Mesenchymal stem cell (in vitro differentiated cells and primary cell): ENCODE measurements around the gene CCNG1.

ENCODE experiments used
- DNase-seq: peaks from one replicate; pipeline ENCODE4 v3.0.0-alpha.2; 2013
- H2AFZ ChIP-seq: one replicate; pipeline ENCODE4 v1.6.1; 2013; ENCODE audit warnings: low read depth, mild to moderate bottlenecking, control low read depth, inconsistent platforms, low read length, moderate library complexity
- H2AK5ac ChIP-seq: 2 replicates; pipeline ENCODE4 v1.6.1; 2013; ENCODE audit warnings: low read length, moderate library complexity, mild to moderate bottlenecking, inconsistent platforms; ENCODE audit not compliant: severe bottlenecking
- H2BK120ac ChIP-seq: one replicate; pipeline ENCODE4 v1.6.1; 2013; ENCODE audit warnings: low read depth, mild to moderate bottlenecking, inconsistent platforms, low read length, moderate library complexity
- H2BK12ac ChIP-seq, 2 experiments: one replicate each; pipeline ENCODE4 v1.6.1; 2013; ENCODE audit warnings: inconsistent platforms in 2 of 2, low read length in 2 of 2, mild to moderate bottlenecking in 2 of 2, moderate library complexity in 2 of 2, control low read depth in 1 of 2
- H2BK15ac ChIP-seq: one replicate; pipeline ENCODE4 v1.6.1; 2013; ENCODE audit warnings: mild to moderate bottlenecking, low read depth, inconsistent platforms; ENCODE audit not compliant: poor library complexity, severe bottlenecking
- H2BK5ac ChIP-seq: 2 replicates; pipeline ENCODE4 v1.6.1; 2013; ENCODE audit warnings: low read depth, mild to moderate bottlenecking, low read length, control low read depth, inconsistent platforms; ENCODE audit not compliant: poor library complexity, severe bottlenecking
- H3K14ac ChIP-seq, 2 experiments: one replicate each; pipeline ENCODE4 v1.6.1; 2013; ENCODE audit warnings: inconsistent platforms in 2 of 2, low read length in 2 of 2, control low read depth in 1 of 2, mild to moderate bottlenecking in 1 of 2, moderate library complexity in 1 of 2
- H3K18ac ChIP-seq, 2 experiments: one replicate each; pipeline ENCODE4 v1.6.1; 2013; ENCODE audit warnings: inconsistent platforms in 2 of 2, low read length in 2 of 2, control low read depth in 1 of 2, low read depth in 1 of 2, mild to moderate bottlenecking in 1 of 2
- H3K23ac ChIP-seq, 2 experiments: one replicate each; pipeline ENCODE4 v1.6.1; 2013; ENCODE audit warnings: inconsistent platforms in 2 of 2, low read length in 2 of 2, mild to moderate bottlenecking in 2 of 2, moderate library complexity in 2 of 2, control low read depth in 1 of 2
- H3K27ac ChIP-seq: 2 replicates; pipeline ENCODE4 v1.5.1; 2013; ENCODE audit warnings: mild to moderate bottlenecking, moderate library complexity, low read length, control low read depth, inconsistent platforms; ENCODE audit not compliant: poor library complexity, severe bottlenecking
- H3K27me3 ChIP-seq, 2 experiments: 2 replicates each; pipeline versions ENCODE4 v1.6.1 to v1.7.0; 2013; ENCODE audit warnings: low read length in 2 of 2, mild to moderate bottlenecking in 2 of 2, moderate library complexity in 2 of 2, control low read depth in 1 of 2, inconsistent platforms in 1 of 2; ENCODE audit not compliant: control insufficient read depth in 1 of 2, insufficient read depth in 1 of 2
- H3K36me3 ChIP-seq, 2 experiments: 2 replicates each; pipeline versions ENCODE4 v1.6.1 to v1.7.0; 2013; ENCODE audit warnings: low read length in 2 of 2, control low read depth in 1 of 2, inconsistent platforms in 1 of 2, low read depth in 1 of 2, mild to moderate bottlenecking in 1 of 2; ENCODE audit not compliant: insufficient read depth in 2 of 2, control insufficient read depth in 1 of 2
- H3K4ac ChIP-seq, 2 experiments: one replicate each; pipeline ENCODE4 v1.6.1; 2013; ENCODE audit warnings: inconsistent platforms in 2 of 2, low read length in 2 of 2, mild to moderate bottlenecking in 2 of 2, moderate library complexity in 2 of 2, control low read depth in 1 of 2, low read depth in 1 of 2
- H3K4me1 ChIP-seq: 2 replicates; pipeline ENCODE4 v1.6.1; 2013; ENCODE audit warnings: low read depth, low read length, control low read depth; ENCODE audit not compliant: control insufficient read depth, insufficient read depth
- H3K4me2 ChIP-seq: 2 replicates; pipeline ENCODE4 v1.6.1; 2013; ENCODE audit warnings: low read length, mild to moderate bottlenecking, inconsistent platforms; ENCODE audit not compliant: poor library complexity, severe bottlenecking
- H3K4me3 ChIP-seq, 2 experiments: 2 replicates each; pipeline versions ENCODE4 v1.5.1 to v1.7.0; 2013; ENCODE audit warnings: low read length in 2 of 2, mild to moderate bottlenecking in 2 of 2, control low read depth in 1 of 2, low read depth in 1 of 2; ENCODE audit not compliant: insufficient read depth in 1 of 2
- H3K79me1 ChIP-seq: replicated peaks from 2 replicates; pipeline ENCODE4 v1.6.1; 2013; ENCODE audit warnings: mild to moderate bottlenecking, control low read depth, low read length, inconsistent platforms; ENCODE audit not compliant: poor library complexity, severe bottlenecking
- H3K9ac ChIP-seq: 2 replicates; pipeline ENCODE4 v1.7.0; 2013; ENCODE audit warnings: mild to moderate bottlenecking, low read length, moderate library complexity
- H3K9me3 ChIP-seq: 2 replicates; pipeline ENCODE4 v1.7.0; 2013; ENCODE audit warnings: mild to moderate bottlenecking, low read length; ENCODE audit not compliant: control insufficient read depth
- H4K8ac ChIP-seq: one replicate; pipeline ENCODE4 v1.6.1; 2013; ENCODE audit warnings: inconsistent platforms, mild to moderate bottlenecking, low read length, moderate library complexity
- H4K91ac ChIP-seq: one replicate; pipeline ENCODE4 v1.6.1; 2013; ENCODE audit warnings: mild to moderate bottlenecking, low read length, inconsistent platforms
- WGBS: methylation state at CpG from one replicate; pipeline ENCODE4 v1.1.7; 2013; ENCODE audit warnings: mixed read lengths; 5-methylcytosine and 5-hydroxymethylcytosine counted together

Gene CCNG1

DNA sequence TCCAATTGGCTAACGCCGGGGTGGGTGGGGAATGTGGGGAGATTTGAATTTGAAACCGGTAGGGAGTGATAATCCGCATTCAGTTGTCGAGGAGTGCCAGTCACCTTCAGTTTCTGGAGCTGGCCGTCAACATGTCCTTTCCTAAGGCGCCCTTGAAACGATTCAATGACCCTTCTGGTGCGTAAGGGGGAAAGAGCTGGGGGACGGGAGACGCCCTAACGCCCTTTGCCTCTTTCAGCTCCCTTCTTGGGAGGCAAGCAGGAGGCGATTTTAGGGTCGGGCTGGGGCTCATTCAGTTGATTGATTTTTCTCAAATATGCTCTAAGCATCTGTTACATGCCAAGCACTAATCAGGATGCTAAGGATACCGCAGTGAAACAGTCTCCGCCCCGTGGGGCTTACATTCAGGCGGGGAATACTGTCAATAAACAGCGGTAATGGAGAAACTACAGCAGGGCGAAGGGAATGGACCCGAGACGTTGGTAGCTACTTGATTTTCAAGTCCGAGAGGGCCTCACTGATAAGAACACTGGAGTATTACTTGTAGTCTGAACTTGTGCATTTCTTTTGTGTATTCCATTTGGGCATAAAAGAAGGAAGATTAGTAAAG, 23.3 kb downstream of the CCNG1 start, which contains the start of gene HMMR:
Gene HMMR (plus strand): TSS at position 71 of the 610 bp plus-strand sequence. CDS start 61 bp downstream, at position 132.
- H3K4me2 ChIP-seq, result peak within 1 kb of the TSS; percentile 85
- H3K27ac ChIP-seq, result peak within 1 kb of the TSS; percentile 99
- peak within 1 kb of the TSS; percentile 68 to 96 for H3K4me3 ChIP-seq

DNA sequence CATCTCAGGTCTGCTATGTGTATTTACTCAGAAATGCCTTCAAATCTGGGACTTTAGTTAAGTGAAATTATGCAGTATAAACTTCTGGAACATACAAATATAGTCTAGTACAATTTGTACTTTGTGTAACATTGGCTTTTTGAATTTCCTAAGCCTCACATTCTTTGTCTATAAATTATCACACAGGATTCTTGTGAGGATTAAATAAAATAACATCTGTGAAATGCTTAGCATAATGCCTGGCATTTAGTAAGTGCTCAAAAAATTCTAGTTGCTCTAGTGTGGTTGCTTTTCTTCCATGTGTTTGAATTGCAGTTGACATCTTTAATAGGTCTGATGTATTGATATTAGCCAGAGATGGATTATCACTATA, 25.7 kb downstream of the CCNG1 start:
- Histone ChIP-seq H4K91ac (no peak overlapping the region), H2AK5ac (no peak overlapping the region), H3K14ac (no peak overlapping the region), H4K8ac (no peak overlapping the region), H3K9ac (peak overlapping the region; percentile 86), H3K9me3 (no peaks in the 10 kb centered on the region), H3K79me1 (peaks cover 13% of the 10 kb centered on the region), H3K4ac (no peak overlapping the region), H2BK12ac (no peak overlapping the region), H3K4me1 (peaks cover 4% of the 10 kb centered on the region), H2BK15ac (no peak overlapping the region), H3K36me3 (no peaks in the 10 kb centered on the region), H2BK120ac (no peak overlapping the region), H3K4me3 (no peak overlapping the region), H2BK5ac (no peak overlapping the region), H2AFZ (no peak overlapping the region), H3K27me3 (no peaks in the 10 kb centered on the region), H3K23ac (no peak overlapping the region), H3K18ac (no peak overlapping the region), H3K4me2 (no peak overlapping the region), H3K27ac (no peak overlapping the region)
- DNase-seq, result no peak

More for the DNA sequence above, 23.3 kb downstream of the CCNG1 start, which contains the start of gene HMMR:
- peaks cover 7% of the 10 kb centered on the region for H3K79me1 ChIP-seq
- no peak within 1 kb of the TSS for H2BK15ac ChIP-seq
- peak within 1 kb of the TSS; percentile 93 to 95 for H3K18ac ChIP-seq
- peak within 1 kb of the TSS; percentile 68 for H2BK5ac ChIP-seq
- H4K91ac ChIP-seq, result peak within 1 kb of the TSS; percentile 72
- peaks cover 0 to 2% of the 10 kb centered on the region in 2 experiments for H3K36me3 ChIP-seq
- H3K23ac ChIP-seq, result peak within 1 kb of the TSS in 1 of 2 experiments; percentile 92
- H3K27me3 ChIP-seq, result no peaks in the 10 kb centered on the region
- peak within 1 kb of the TSS; percentile 95 for H3K9ac ChIP-seq
- peak within 1 kb of the TSS; percentile 87 for H4K8ac ChIP-seq
- no peak within 1 kb of the TSS for H2AK5ac ChIP-seq
- H2AFZ ChIP-seq, result peak within 1 kb of the TSS; percentile 86
- H2BK120ac ChIP-seq, result peak within 1 kb of the TSS; percentile 84
- DNase-seq, result peak; percentile 64
- WGBS, result under 1% methylated on average over 21 of the region's 23 CpGs
- H3K9me3 ChIP-seq, result no peaks in the 10 kb centered on the region
- peak within 1 kb of the TSS in 1 of 2 experiments; percentile 11 for H2BK12ac ChIP-seq
- peak within 1 kb of the TSS; percentile 57 to 87 for H3K4ac ChIP-seq
- peaks cover 5% of the 10 kb centered on the region for H3K4me1 ChIP-seq
- peak within 1 kb of the TSS in 1 of 2 experiments; percentile 87 for H3K14ac ChIP-seq

DNA sequence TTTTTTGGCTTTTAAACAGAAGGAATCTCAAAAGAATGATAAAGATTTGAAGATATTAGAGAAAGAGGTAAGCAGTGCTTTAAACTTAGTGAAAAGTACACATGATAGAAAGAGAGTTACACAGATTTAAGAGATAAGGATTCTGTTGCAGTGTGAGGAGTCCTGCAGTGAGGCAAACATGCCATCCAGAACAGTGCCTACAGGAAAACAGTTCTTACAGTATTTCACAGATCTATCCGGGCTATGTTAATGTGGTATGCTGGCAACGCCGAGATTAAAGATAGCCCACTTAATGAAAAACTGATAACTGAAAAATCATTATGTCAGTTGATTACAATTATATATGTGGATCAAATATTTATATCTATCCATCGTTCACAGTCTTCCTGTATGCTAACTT, 30.3 kb downstream of the CCNG1 start:
- Histone ChIP-seq H2BK15ac (no peak overlapping the region), H2AFZ (no peak overlapping the region), H3K14ac (no peak overlapping the region), H2BK12ac (no peak overlapping the region), H2BK5ac (no peak overlapping the region), H3K4me1 (no peaks in the 10 kb centered on the region), H3K4ac (no peak overlapping the region), H3K4me3 (no peak overlapping the region), H3K9ac (peak overlapping the region; percentile 21), H3K79me1 (peaks cover 16% of the 10 kb centered on the region), H3K36me3 (peaks cover 0 to 2% of the 10 kb centered on the region in 2 experiments), H2AK5ac (no peak overlapping the region), H3K27ac (no peak overlapping the region), H4K91ac (no peak overlapping the region), H3K4me2 (no peak overlapping the region), H2BK120ac (no peak overlapping the region), H4K8ac (no peak overlapping the region), H3K23ac (no peak overlapping the region), H3K27me3 (no peaks in the 10 kb centered on the region), H3K18ac (no peak overlapping the region), H3K9me3 (no peaks in the 10 kb centered on the region)
- no CpG with 5 or more reads among the region's 4 CpGs for WGBS
- no peak for DNase-seq

DNA sequence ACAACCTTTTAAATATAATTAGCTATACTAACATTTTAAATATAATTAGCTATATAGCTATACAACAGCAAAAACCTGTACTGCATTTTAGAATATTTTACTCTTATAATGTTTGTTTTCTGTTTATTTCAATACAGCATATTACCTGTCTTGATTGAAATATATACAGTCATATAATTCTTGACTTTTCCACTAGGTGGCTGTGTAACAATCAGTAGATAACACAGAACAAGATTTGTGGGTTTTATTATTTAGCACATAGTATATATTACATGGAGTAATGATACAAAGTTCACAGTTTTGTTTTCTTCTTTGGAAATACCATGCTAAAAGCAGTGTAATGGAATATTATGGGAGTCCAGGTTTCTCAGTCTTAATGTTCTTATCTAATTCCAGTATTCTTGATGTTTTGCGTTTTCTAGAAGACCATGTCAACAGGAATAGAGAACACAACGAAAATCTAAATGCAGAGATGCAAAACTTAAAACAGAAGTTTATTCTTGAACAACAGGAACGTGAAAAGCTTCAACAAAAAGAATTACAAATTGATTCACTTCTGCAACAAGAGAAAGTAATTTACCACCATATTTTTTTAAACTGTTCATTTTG, 36.3 kb downstream of the CCNG1 start:
- H3K9ac ChIP-seq, result no peak overlapping the region
- H3K14ac ChIP-seq, result no peak overlapping the region
- peak; percentile 38 for DNase-seq
- no peak overlapping the region for H4K8ac ChIP-seq
- H2BK5ac ChIP-seq, result no peak overlapping the region
- H3K27ac ChIP-seq, result no peak overlapping the region
- no peak overlapping the region for H3K4me3 ChIP-seq
- no peak overlapping the region for H3K18ac ChIP-seq
- H2BK15ac ChIP-seq, result no peak overlapping the region
- H2AFZ ChIP-seq, result no peak overlapping the region
- H3K79me1 ChIP-seq, result peaks cover 1% of the 10 kb centered on the region
- H3K4ac ChIP-seq, result no peak overlapping the region
- H3K4me2 ChIP-seq, result no peak overlapping the region
- no peaks in the 10 kb centered on the region for H3K9me3 ChIP-seq
- H2BK120ac ChIP-seq, result no peak overlapping the region
- H3K27me3 ChIP-seq, result no peaks in the 10 kb centered on the region
- no peaks in the 10 kb centered on the region for H3K4me1 ChIP-seq
- H4K91ac ChIP-seq, result no peak overlapping the region
- H2AK5ac ChIP-seq, result no peak overlapping the region
- 96% methylated on average over 3 of the region's 3 CpGs for WGBS
- H2BK12ac ChIP-seq, result no peak overlapping the region
- peaks cover 0 to 7% of the 10 kb centered on the region in 2 experiments for H3K36me3 ChIP-seq
- H3K23ac ChIP-seq, result no peak overlapping the region
